NCI-H69 (cell line): ENCODE results near the gene C2orf68.
"Not testable (repeated sequence)": the region's sequence is repeated elsewhere in the genome, so short reads cannot be mapped to it uniquely, and the experiment has no call there.

Source experiments
- DNase-seq: peaks from one replicate; lab custom pipeline; 2025; lab: John Stamatoyannopoulos, UW

The C2orf68 gene

GRCh38 chr2:85628658-85629057 is 16.8 kb upstream of the C2orf68 start:
- no peak for DNase-seq

- DNase-seq: no peak
Observed at GRCh38 chr2:85623991-85624390, 12.1 kb upstream of the C2orf68 start.

- no peak for DNase-seq
Observed at GRCh38 chr2:85621338-85621737, 9.5 kb upstream of the C2orf68 start.

GRCh38 chr2:85619617-85620016 is 7.8 kb upstream of the C2orf68 start:
- DNase-seq: peak; percentile 15

GRCh38 chr2:85617723-85618122 is 5.9 kb upstream of the C2orf68 start:
- not testable (repeated sequence) for DNase-seq

- no peak for DNase-seq
Observed at GRCh38 chr2:85615413-85615728, 3.5 kb upstream of the C2orf68 start.

GRCh38 chr2:85614757-85615156 is 2.9 kb upstream of the C2orf68 start:
- not testable (repeated sequence) for DNase-seq

GRCh38 chr2:85613717-85614515 is 2.0 kb upstream of the C2orf68 start:
- DNase-seq: no peak

GRCh38 chr2:85611217-85611704 is 605 bp downstream of the C2orf68 start:
- DNase-seq: no peak

- DNase-seq: no peak
Observed at GRCh38 chr2:85607268-85608215, 4.3 kb downstream of the C2orf68 start.

GRCh38 chr2:85606116-85606455 is 5.8 kb downstream of the C2orf68 start:
- no peak for DNase-seq

GRCh38 chr2:85605406-85606115 is 6.3 kb downstream of the C2orf68 start:
- no peak for DNase-seq

- peak; percentile 46 for DNase-seq
Observed at GRCh38 chr2:85604568-85605339, 7.1 kb downstream of the C2orf68 start.

GRCh38 chr2:85604133-85604444 is 7.8 kb downstream of the C2orf68 start:
- not testable (repeated sequence) for DNase-seq

GRCh38 chr2:85602476-85603234 is 9.2 kb downstream of the C2orf68 start, which contains the start of gene TMEM150A:
TMEM150A (minus strand) TSS chr2:85602698; CDS start chr2:85601948, 750 bp downstream.
- DNase-seq: peak; percentile 91

GRCh38 chr2:85601771-85602475 is 9.9 kb downstream of the C2orf68 start:
- peak; percentile 42 for DNase-seq

- no peak for DNase-seq
Observed at GRCh38 chr2:85600951-85601770, 10.7 kb downstream of the C2orf68 start.

GRCh38 chr2:85600235-85600575 is 11.7 kb downstream of the C2orf68 start:
- no peak for DNase-seq

GRCh38 chr2:85599468-85600234 is 12.2 kb downstream of the C2orf68 start:
- DNase-seq: no peak
